H1 (cell line): ENCODE results near the gene UQCRQ. TPM values are rescaled to one million over a fixed set of nuclear protein-coding genes. Genes with fewer than 3 reads are reported as not detected.

Source experiments
- ASH2L ChIP-seq: fragments of 200-600, 300-600 bp; sonication (generic); IDR thresholded peaks from one replicate; pipeline ENCODE4 v1.7.1; 2017; ENCODE audit warnings: low read length
- BCL11A ChIP-seq, 2 experiments: IDR thresholded peaks; one replicate each; pipeline ENCODE4 v1.6.1; 2011; ENCODE audit warnings: low read depth in 2 of 2, low read length in 2 of 2, mild to moderate bottlenecking in 2 of 2
- CHD7 ChIP-seq: fragments of 300-600 bp; sonication (generic); IDR thresholded peaks from 2 replicates; pipeline ENCODE4 v1.7.1; 2012; ENCODE audit warnings: low read length, moderate library complexity, mild to moderate bottlenecking, inconsistent platforms; ENCODE audit not compliant: insufficient replicate concordance
- GTF2F1 ChIP-seq: IDR thresholded peaks from 2 replicates; pipeline ENCODE4 v1.6.1; 2012; ENCODE audit warnings: low read depth, low read length, improper control_type of control experiment, borderline replicate concordance
- HDAC2 ChIP-seq, 2 experiments: fragments of 300-600 bp in 1 of 2; sonication (generic) in 1 of 2; IDR thresholded peaks; 2 replicates each; pipeline ENCODE4 v1.6.1; 2011 to 2012; ENCODE audit warnings: low read depth in 2 of 2, low read length in 2 of 2, mild to moderate bottlenecking in 2 of 2, moderate library complexity in 2 of 2, borderline replicate concordance in 1 of 2, inconsistent platforms in 1 of 2
- RNF2 ChIP-seq: fragments of 200-900, 300-1000 bp; sonication (generic); IDR thresholded peaks from 2 replicates; pipeline ENCODE4 v1.7.1; 2016; ENCODE audit warnings: borderline replicate concordance, low read depth, mild to moderate bottlenecking, antibody characterized with exemption, low read length; ENCODE audit not compliant: poor library complexity, severe bottlenecking; ENCODE audit errors: missing control alignments
- SUZ12 ChIP-seq: fragments of 200-600 bp; sonication (generic); IDR thresholded peaks from 2 replicates; pipeline ENCODE4 v1.6.1; 2012; ENCODE audit warnings: mild to moderate bottlenecking, inconsistent platforms, low read length, moderate library complexity, mixed read lengths
- TEAD4 ChIP-seq: IDR thresholded peaks from 2 replicates; pipeline ENCODE4 v1.6.1; 2012; ENCODE audit warnings: low read depth, low read length, inconsistent platforms, mixed read lengths
- USF2 ChIP-seq: IDR thresholded peaks from 2 replicates; pipeline ENCODE4 v1.6.1; 2011; ENCODE audit warnings: low read length, improper control_type of control experiment
- YY1 ChIP-seq: IDR thresholded peaks from 2 replicates; pipeline ENCODE4 v1.6.1; 2011; ENCODE audit warnings: low read depth, mild to moderate bottlenecking, low read length
- polyA plus RNA-seq, 7 experiments: library from polyadenylated mRNA; depleted of rRNA in 3 of 7; stranded (reverse) in 5 of 7; unstranded in 2 of 7; fragments of >200 nt in 5 of 7; fragments of 200-250 nt in 2 of 7; gene quantifications; 1 replicate in 5 of 7; 2 replicates in 1 of 7; 4 replicates in 1 of 7; pipeline versions ENCODE4 v1.2.1 to v1.2.3, GENCODE V29; 2011 to 2013; ENCODE audit warnings: missing spikeins in 2 of 7, mixed read lengths in 2 of 7
- total RNA-seq: library from RNA; stranded (reverse); fragmentation: NEBNext Ultra II Directional; extraction: Animal tissue kit (Norgen Biotek cat#: 25700); gene quantifications from 2 replicates; pipeline ENCODE4 v1.2.1, GENCODE V29; 2021

Gene UQCRQ
- total and polyA plus RNA-seq, 2 of the 8 experiments (the other 6 are each of a cell fraction or from before 2014, with no cell fraction given), result 177 to 293 TPM

GRCh38 chr5:132841305-132841704, 25.1 kb upstream of the UQCRQ start (continued):
- TF ChIP-seq CHD7 (no peak), RNF2 (no peak), TEAD4 (no peak), SUZ12 (no peak), ASH2L (no peak), YY1 (no peak), BCL11A (IDR thresholded peaks at IDR 0.05; ENCODE audit: low read depth in 2 of 2, low read length in 2 of 2) (no peak), GTF2F1 (no peak), HDAC2 (IDR thresholded peaks at IDR 0.05; ENCODE audit: borderline replicate concordance in 1 of 2, low read depth in 2 of 2, low read length in 2 of 2) (no peak), USF2 (no peak)
